ENCODE results near the gene ARHGEF10L. TPM values are rescaled to one million over a fixed set of nuclear protein-coding genes. Genes with fewer than 3 reads are reported as not detected.

Gene ARHGEF10L
- total RNA-seq, 1 experiment from 2014 or later = 21.6 TPM

- TF ChIP-seq EZH2 (IDR thresholded peaks at IDR 0.05; ENCODE audit: low read depth) = no peak
- TF ChIP-seq CTCF (conservative IDR thresholded peaks at IDR 0.05) = no peak
- ChIA-PET CTCF (interaction anchor here (0.6 kb wide), 1 partner anchor 192 kb away, joined by 17 read pairs; no protein-coding TSS in a partner anchor), POLR2A (ENCODE audit: unreplicated experiment) (no interaction called here)
- no peaks in the 10 kb centered on the region for H3K79me2 ChIP-seq (ENCODE audit: low read depth)
- no peak overlapping the region for H2AFZ ChIP-seq
- H3F3A ChIP-seq (ENCODE audit: insufficient read depth, low read depth) = no peaks in the 10 kb centered on the region
- H3K9me3 ChIP-seq (ENCODE audit: insufficient read depth, low read depth) = no peaks in the 10 kb centered on the region
- no peak overlapping the region for H3K4me2 ChIP-seq
- H3K27ac ChIP-seq = no peak overlapping the region
- no peak overlapping the region for H3K4me3 ChIP-seq
- H3K4me1 ChIP-seq (replicated peaks; ENCODE audit: insufficient read depth) = no peaks in the 10 kb centered on the region
- BruUV-seq (replicated peaks) = no TSS peak
- no peaks in the 10 kb centered on the region for H3K27me3 ChIP-seq (ENCODE audit: insufficient read depth, low read depth)
- no peak for DNase-seq
- intact Hi-C loops (cut with micrococcal nuclease; ENCODE audit: unreplicated experiment) = loop anchor here (10.0 kb wide), 1 partner anchor 932 kb away; no protein-coding TSS in a partner anchor
- no peaks in the 10 kb centered on the region for H3K9me2 ChIP-seq (ENCODE audit: insufficient read depth)
- peaks cover 4% of the 10 kb centered on the region; the same call in 1 of the 2 replicates for H4K20me1 ChIP-seq (ENCODE audit: insufficient read depth)
- no peaks in the 10 kb centered on the region for H3K36me3 ChIP-seq (ENCODE audit: low read depth)
Observed at GRCh38 chr1:17653276-17653675, 113.8 kb downstream of the ARHGEF10L start.

GRCh38 chr1:17653728-17654351 lies 114.3 kb downstream of the ARHGEF10L start:
- no peaks in the 10 kb centered on the region for H3K27me3 ChIP-seq (ENCODE audit: insufficient read depth, low read depth)
- no peak overlapping the region for H3K27ac ChIP-seq
- TF ChIP-seq EZH2 (IDR thresholded peaks at IDR 0.05; ENCODE audit: low read depth) (no peak), CTCF (conservative IDR thresholded peaks at IDR 0.05) (peak; percentile 65)
- H3K4me1 ChIP-seq (replicated peaks; ENCODE audit: insufficient read depth) = no peaks in the 10 kb centered on the region
- H3K79me2 ChIP-seq (ENCODE audit: low read depth) = no peaks in the 10 kb centered on the region
- ChIA-PET POLR2A (ENCODE audit: unreplicated experiment) (no interaction called here), CTCF (interaction anchor here (0.6 kb wide), 2 partner anchors 158 to 192 kb away, joined by 9 to 17 read pairs; no protein-coding TSS in a partner anchor)
- H3F3A ChIP-seq (ENCODE audit: insufficient read depth, low read depth) = no peaks in the 10 kb centered on the region
- no peaks in the 10 kb centered on the region for H3K9me2 ChIP-seq (ENCODE audit: insufficient read depth)
- no peak overlapping the region for H2AFZ ChIP-seq
- DNase-seq = peak in 1 of 2 experiments; percentile 43
- no peak overlapping the region for H3K4me3 ChIP-seq
- H4K20me1 ChIP-seq (ENCODE audit: insufficient read depth) = peaks cover 4% of the 10 kb centered on the region; the same call in 1 of the 2 replicates
- H3K36me3 ChIP-seq (ENCODE audit: low read depth) = no peaks in the 10 kb centered on the region
- no TSS peak for BruUV-seq (replicated peaks)
- no peaks in the 10 kb centered on the region for H3K9me3 ChIP-seq (ENCODE audit: insufficient read depth, low read depth)
- no peak overlapping the region for H3K4me2 ChIP-seq
- intact Hi-C loops (cut with micrococcal nuclease; ENCODE audit: unreplicated experiment) = loop anchor here (10.0 kb wide), 1 partner anchor 931 kb away; no protein-coding TSS in a partner anchor

GRCh38 chr1:17654519-17654918 lies 115.0 kb downstream of the ARHGEF10L start:
- H3K4me1 ChIP-seq (replicated peaks; ENCODE audit: insufficient read depth) = no peaks in the 10 kb centered on the region
- no peaks in the 10 kb centered on the region for H3K27me3 ChIP-seq (ENCODE audit: insufficient read depth, low read depth)
- ChIA-PET POLR2A (ENCODE audit: unreplicated experiment) (no interaction called here), CTCF (interaction anchor here (0.6 kb wide), 1 partner anchor 159 kb away, joined by 9 read pairs; no protein-coding TSS in a partner anchor)
- no TSS peak for BruUV-seq (replicated peaks)
- no peak overlapping the region for H3K27ac ChIP-seq
- DNase-seq = no peak
- no peaks in the 10 kb centered on the region for H3K79me2 ChIP-seq (ENCODE audit: low read depth)
- no peaks in the 10 kb centered on the region for H3F3A ChIP-seq (ENCODE audit: insufficient read depth, low read depth)
- TF ChIP-seq CTCF (conservative IDR thresholded peaks at IDR 0.05) (no peak), EZH2 (IDR thresholded peaks at IDR 0.05; ENCODE audit: low read depth) (no peak)
- H4K20me1 ChIP-seq (ENCODE audit: insufficient read depth) = peaks cover 4% of the 10 kb centered on the region; the same call in 1 of the 2 replicates
- intact Hi-C loops (cut with micrococcal nuclease; ENCODE audit: unreplicated experiment) = loop anchor here (10.0 kb wide), 1 partner anchor 930 kb away; no protein-coding TSS in a partner anchor
- no peak overlapping the region for H3K4me2 ChIP-seq
- no peaks in the 10 kb centered on the region for H3K36me3 ChIP-seq (ENCODE audit: low read depth)
- H3K9me3 ChIP-seq (ENCODE audit: insufficient read depth, low read depth) = no peaks in the 10 kb centered on the region
- H2AFZ ChIP-seq = no peak overlapping the region
- H3K4me3 ChIP-seq = no peak overlapping the region
- H3K9me2 ChIP-seq (ENCODE audit: insufficient read depth) = no peaks in the 10 kb centered on the region
